ENCODE results near the gene PLD6.
"Not testable (repeated sequence)": the region's sequence is repeated elsewhere in the genome, so short reads cannot be mapped to it uniquely, and the experiment has no call there.

PLD6 gene

GRCh38 chr17:17161121-17161520, 45.0 kb downstream of the PLD6 start:
- TF ChIP-seq CTCF (conservative IDR thresholded peaks at IDR 0.05; ENCODE audit: control insufficient read depth, insufficient read depth, low read depth, low read length): no peak
- no peak for DNase-seq (ENCODE audit: low read depth)

GRCh38 chr17:17159571-17159970, 46.6 kb downstream of the PLD6 start:
- TF ChIP-seq CTCF (conservative IDR thresholded peaks at IDR 0.05; ENCODE audit: control insufficient read depth, insufficient read depth, low read depth, low read length): no peak
- DNase-seq (ENCODE audit: low read depth): no peak
- no peak overlapping the region for H3K4me3 ChIP-seq (ENCODE audit: control insufficient read depth, low read depth, low read length)

More at GRCh38 chr17:17161121-17161520, 45.0 kb downstream of the PLD6 start:
- H3K4me3 ChIP-seq (ENCODE audit: control insufficient read depth, low read depth, low read length): no peak overlapping the region

- not testable (repeated sequence) for DNase-seq (ENCODE audit: low read depth); H3K4me3 ChIP-seq (ENCODE audit: control insufficient read depth, low read depth, low read length)
Observed at GRCh38 chr17:17158506-17158905, 47.6 kb downstream of the PLD6 start.

GRCh38 chr17:17157041-17157440, 49.1 kb downstream of the PLD6 start:
- TF ChIP-seq CTCF (conservative IDR thresholded peaks at IDR 0.05; ENCODE audit: control insufficient read depth, insufficient read depth, low read depth, low read length): no peak
- no peak overlapping the region for H3K4me3 ChIP-seq (ENCODE audit: control insufficient read depth, low read depth, low read length)
- DNase-seq (ENCODE audit: low read depth): no peak

- no peak for TF ChIP-seq CTCF (conservative IDR thresholded peaks at IDR 0.05; ENCODE audit: control insufficient read depth, insufficient read depth, low read depth, low read length)
- peak; percentile 82 for DNase-seq (ENCODE audit: low read depth)
Observed at GRCh38 chr17:17156511-17156910, 49.6 kb downstream of the PLD6 start.

GRCh38 chr17:17156107-17156506, 50.0 kb downstream of the PLD6 start:
- no peak for TF ChIP-seq CTCF (conservative IDR thresholded peaks at IDR 0.05; ENCODE audit: control insufficient read depth, insufficient read depth, low read depth, low read length)
- H3K4me3 ChIP-seq (ENCODE audit: control insufficient read depth, low read depth, low read length): no peak overlapping the region
- peak; percentile 91 for DNase-seq (ENCODE audit: low read depth)

More at GRCh38 chr17:17156511-17156910, 49.6 kb downstream of the PLD6 start:
- H3K4me3 ChIP-seq (ENCODE audit: control insufficient read depth, low read depth, low read length): no peak overlapping the region

GRCh38 chr17:17155568-17155967, 50.6 kb downstream of the PLD6 start:
- no peak overlapping the region for H3K4me3 ChIP-seq (ENCODE audit: control insufficient read depth, low read depth, low read length)
- DNase-seq (ENCODE audit: low read depth): no peak
- TF ChIP-seq CTCF (conservative IDR thresholded peaks at IDR 0.05; ENCODE audit: control insufficient read depth, insufficient read depth, low read depth, low read length): no peak

Measured in fibroblast of mammary gland (primary cell).